A549 treated with RU486 at 1 μM for 4 hours (cell line): Measurements from ENCODE around the gene IMMP2L. TPM values are rescaled to one million over a fixed set of nuclear protein-coding genes. Genes with fewer than 3 reads are reported as not detected.

Source experiments
- total RNA-seq: library from RNA; stranded (reverse); fragments of 200-300 nt; extraction: Qiagen RNA extraction; gene quantifications from 5 replicates; pipeline ENCODE4 v1.2.3, GENCODE V29; 2022; ENCODE audit warnings: low read depth

IMMP2L gene
- total RNA-seq, result 16.7 to 21.4 TPM (median 18.9 TPM) in 5 replicates

GRCh38 chr7:111561904-111562732 is at the start of gene IMMP2L:
Gene IMMP2L, minus strand, starts transcription at chr7:111562492.

GRCh38 chr7:111090846-111091245 is 471.4 kb downstream of the IMMP2L start, which contains the start of gene LRRN3:
Gene LRRN3, plus strand, starts transcription at chr7:111091127. Its CDS starts 31,646 bp downstream, at chr7:111122773.

